SK-N-SH (cell line): Measurements from ENCODE around the gene GDPD4. TPM values are rescaled to one million over a fixed set of nuclear protein-coding genes. Genes with fewer than 3 reads are reported as not detected.

ENCODE experiments used
- CTCF ChIA-PET: fragments of 300-600, 350-600 bp; formaldehyde crosslinking; extraction: SDS; loops from one replicate; lab custom pipeline; 2021; lab: Yijun Ruan, JAX
- POLR2A ChIA-PET: fragments of 350-600 bp; sonication (Branson Sonifier 250); formaldehyde crosslinking; extraction: SDS; loops from one replicate; lab custom pipeline; 2020; ENCODE audit warnings: antibody characterized with exemption, inconsistent platforms; lab: Yijun Ruan, JAX
- DNase-seq: peaks from one replicate; pipeline ENCODE4 v3.0.0; 2012
- H2AFZ ChIP-seq: fragments of 200-600 bp; sonication (generic); 2 replicates; pipeline ENCODE4 v1.8.1; 2016; ENCODE audit warnings: antibody characterized with exemption, mild to moderate bottlenecking, low read depth
- H3F3A ChIP-seq: fragments of 200-600 bp; sonication (generic); replicated peaks from 2 replicates; pipeline ENCODE3; 2016; ENCODE audit warnings: antibody characterized with exemption, mild to moderate bottlenecking; ENCODE audit not compliant: insufficient read depth
- H3K27ac ChIP-seq, 2 experiments: fragments of 200-500 bp in 1 of 2; fragments of 200-600 bp in 1 of 2; sonication (Bioruptor generic) in 1 of 2; sonication (generic), shearing (Covaris generic) in 1 of 2; 2 replicates each; pipeline versions ENCODE4 v1.5.1 to v1.6.1; 2014 to 2016; ENCODE audit warnings: low read depth in 2 of 2, inconsistent platforms in 1 of 2, low read length in 1 of 2, mild to moderate bottlenecking in 1 of 2, mixed read lengths in 1 of 2
- H3K27me3 ChIP-seq: fragments of 200-600 bp; sonication (generic), shearing (Covaris generic); 2 replicates; pipeline ENCODE4 v1.6.1; 2016; ENCODE audit warnings: mixed run types; ENCODE audit not compliant: insufficient read depth
- H3K36me3 ChIP-seq, 2 experiments: fragments of 200-500 bp in 1 of 2; fragments of 200-600 bp in 1 of 2; sonication (Bioruptor generic) in 1 of 2; sonication (generic) in 1 of 2; replicated peaks in 1 of 2; 2 replicates each; pipeline versions ENCODE3 to v1.5.1; 2014 to 2016; ENCODE audit warnings: low read length in 1 of 2, mild to moderate bottlenecking in 1 of 2; ENCODE audit not compliant: insufficient read depth in 2 of 2, control insufficient read depth in 1 of 2
- H3K4me1 ChIP-seq, 2 experiments: fragments of 200-500 bp in 1 of 2; fragments of 200-600 bp in 1 of 2; sonication (Bioruptor generic) in 1 of 2; sonication (generic), shearing (Covaris generic) in 1 of 2; 2 replicates each; pipeline versions ENCODE4 v1.5.1 to v1.6.1; 2014 to 2016; ENCODE audit warnings: low read depth in 1 of 2, low read length in 1 of 2, mixed run types in 1 of 2; ENCODE audit not compliant: insufficient read depth in 2 of 2, control insufficient read depth in 1 of 2
- H3K4me2 ChIP-seq: fragments of 200-600 bp; sonication (generic), shearing (Covaris generic); 2 replicates; pipeline ENCODE4 v1.6.1; 2017; ENCODE audit warnings: mixed run types
- H3K4me3 ChIP-seq, 2 experiments: fragments of 200-500 bp in 1 of 2; fragments of 200-600 bp in 1 of 2; sonication (Bioruptor generic) in 1 of 2; sonication (generic), shearing (Covaris generic) in 1 of 2; 2 replicates each; pipeline versions ENCODE4 v1.5.1 to v1.8.1; 2014 to 2016; ENCODE audit warnings: low read depth in 2 of 2, inconsistent platforms in 1 of 2, low read length in 1 of 2, mild to moderate bottlenecking in 1 of 2, mixed read lengths in 1 of 2, moderate library complexity in 1 of 2
- H3K79me2 ChIP-seq: fragments of 200-600 bp; sonication (generic); 2 replicates; pipeline ENCODE4 v1.8.1; 2017; ENCODE audit warnings: mild to moderate bottlenecking; ENCODE audit not compliant: insufficient read depth
- H3K9ac ChIP-seq: fragments of 200-600 bp; sonication (generic); 2 replicates; pipeline ENCODE4 v1.6.1; 2017; ENCODE audit warnings: mixed run types
- H3K9me2 ChIP-seq: fragments of 200-600 bp; sonication (generic); 2 replicates; pipeline ENCODE4 v1.6.1; 2017; ENCODE audit warnings: mixed run types
- H3K9me3 ChIP-seq: fragments of 200-600 bp; sonication (generic); 2 replicates; pipeline ENCODE4 v1.6.1; 2017; ENCODE audit warnings: mixed run types, mild to moderate bottlenecking, moderate library complexity
- H4K20me1 ChIP-seq: fragments of 200-600 bp; sonication (generic); 2 replicates; pipeline ENCODE4 v1.6.1; 2017; ENCODE audit warnings: mild to moderate bottlenecking, mixed run types; ENCODE audit not compliant: insufficient read depth
- CHD2 ChIP-seq: fragments of 150-350 bp; IDR thresholded peaks from 2 replicates; pipeline ENCODE4 v1.6.1; 2018; ENCODE audit warnings: low read length; ENCODE audit not compliant: partially characterized antibody
- ELF1 ChIP-seq: IDR thresholded peaks from 2 replicates; pipeline ENCODE4 v1.4.0; 2012
- EP300 ChIP-seq, 2 experiments: IDR thresholded peaks; 2 replicates each; pipeline versions ENCODE4 v1.4.0 to v1.6.1; 2012; ENCODE audit warnings: borderline replicate concordance in 1 of 2, low read depth in 1 of 2, low read length in 1 of 2
- EZH2phosphoT487 ChIP-seq: fragments of 200-600 bp; sonication (generic); IDR thresholded peaks from 2 replicates; pipeline ENCODE4 v1.6.1; 2017; ENCODE audit warnings: low read depth, mixed run types, mild to moderate bottlenecking, antibody characterized with exemption, moderate library complexity, borderline replicate concordance
- FOXJ3 ChIP-seq: sonication (generic); formaldehyde crosslinking; IDR thresholded peaks from 2 replicates; pipeline ENCODE4 v1.5.1; 2020; ENCODE audit warnings: mild to moderate bottlenecking, missing genetic modification reagents
- GABPA ChIP-seq: IDR thresholded peaks from 2 replicates; pipeline ENCODE4 v1.4.0; 2012; ENCODE audit warnings: low read depth, mild to moderate bottlenecking
- MEF2A ChIP-seq: IDR thresholded peaks from 2 replicates; pipeline ENCODE4 v1.4.0; 2012; ENCODE audit warnings: low read depth, borderline replicate concordance
- MXI1 ChIP-seq: IDR thresholded peaks from 2 replicates; pipeline ENCODE4 v1.6.1; 2012; ENCODE audit warnings: mild to moderate bottlenecking, low read depth, low read length, improper control_type of control experiment
- NFIC ChIP-seq: IDR thresholded peaks from 2 replicates; pipeline ENCODE4 v1.4.0; 2012; ENCODE audit warnings: borderline replicate concordance
- RCOR1 ChIP-seq: fragments of 150-350 bp; IDR thresholded peaks from 2 replicates; pipeline ENCODE4 v1.6.1; 2017; ENCODE audit warnings: antibody characterized with exemption, low read length
- RFX5 ChIP-seq: IDR thresholded peaks from 2 replicates; pipeline ENCODE4 v1.6.1; 2012; ENCODE audit warnings: mild to moderate bottlenecking, improper control_type of control experiment, low read length
- RXRA ChIP-seq: IDR thresholded peaks from 2 replicates; pipeline ENCODE4 v1.4.0; 2012; ENCODE audit warnings: low read depth, mild to moderate bottlenecking, borderline replicate concordance
- TCF12 ChIP-seq: IDR thresholded peaks from 2 replicates; pipeline ENCODE4 v1.4.0; 2012
- USF2 ChIP-seq: fragments of 150-350 bp; IDR thresholded peaks from 2 replicates; pipeline ENCODE4 v1.6.1; 2017; ENCODE audit warnings: antibody characterized with exemption, low read length, low read depth, borderline replicate concordance
- WGBS: methylation state at CpG from one replicate; pipeline ENCODE4 v1.1.6; 2017; ENCODE audit warnings: low lambda C conversion rate; 5-methylcytosine and 5-hydroxymethylcytosine counted together
- polyA plus RNA-seq, 3 experiments: library from polyadenylated mRNA; depleted of rRNA; stranded (reverse); fragments of >200 nt; gene quantifications; 2 replicates each; pipeline ENCODE4 v1.2.3, GENCODE V29; 2012
- TF ChIP-seq, protein P1 (sequence below): IDR thresholded peaks from 2 replicates; pipeline ENCODE4 v1.4.0; 2012; ENCODE audit warnings: low read depth, borderline replicate concordance
- TF ChIP-seq, protein P2 (sequence below): fragments of 200-600 bp; sonication (generic); IDR thresholded peaks from 2 replicates; pipeline ENCODE4 v1.6.1; 2017; ENCODE audit warnings: antibody characterized with exemption, mild to moderate bottlenecking, moderate library complexity

Gene GDPD4
- polyA plus RNA-seq, 1 of the 3 experiments (the other 2 are of a cell fraction) = not detected

- no peak overlapping the region for H3K27ac ChIP-seq
- no peaks in the 10 kb centered on the region for H3K4me1 ChIP-seq
- no peak overlapping the region for H3K4me2 ChIP-seq
- H3K9me3 ChIP-seq = no peaks in the 10 kb centered on the region
- H4K20me1 ChIP-seq = no peaks in the 10 kb centered on the region
- POLR2A ChIA-PET = no interaction called here
- no peak overlapping the region for H3K9ac ChIP-seq
- H3K27me3 ChIP-seq = no peaks in the 10 kb centered on the region
- no peak for TF ChIP-seq RXRA
- no peak for TF ChIP-seq NFIC
- no peak for TF ChIP-seq MXI1
- TF ChIP-seq, protein P1, sequence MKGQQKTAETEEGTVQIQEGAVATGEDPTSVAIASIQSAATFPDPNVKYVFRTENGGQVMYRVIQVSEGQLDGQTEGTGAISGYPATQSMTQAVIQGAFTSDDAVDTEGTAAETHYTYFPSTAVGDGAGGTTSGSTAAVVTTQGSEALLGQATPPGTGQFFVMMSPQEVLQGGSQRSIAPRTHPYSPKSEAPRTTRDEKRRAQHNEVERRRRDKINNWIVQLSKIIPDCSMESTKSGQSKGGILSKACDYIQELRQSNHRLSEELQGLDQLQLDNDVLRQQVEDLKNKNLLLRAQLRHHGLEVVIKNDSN = no peak
- TF ChIP-seq FOXJ3 (CRISPR knock-in tag) = no peak
- TF ChIP-seq ELF1 = no peak
- no peak for TF ChIP-seq CHD2
- TF ChIP-seq, protein P2, sequence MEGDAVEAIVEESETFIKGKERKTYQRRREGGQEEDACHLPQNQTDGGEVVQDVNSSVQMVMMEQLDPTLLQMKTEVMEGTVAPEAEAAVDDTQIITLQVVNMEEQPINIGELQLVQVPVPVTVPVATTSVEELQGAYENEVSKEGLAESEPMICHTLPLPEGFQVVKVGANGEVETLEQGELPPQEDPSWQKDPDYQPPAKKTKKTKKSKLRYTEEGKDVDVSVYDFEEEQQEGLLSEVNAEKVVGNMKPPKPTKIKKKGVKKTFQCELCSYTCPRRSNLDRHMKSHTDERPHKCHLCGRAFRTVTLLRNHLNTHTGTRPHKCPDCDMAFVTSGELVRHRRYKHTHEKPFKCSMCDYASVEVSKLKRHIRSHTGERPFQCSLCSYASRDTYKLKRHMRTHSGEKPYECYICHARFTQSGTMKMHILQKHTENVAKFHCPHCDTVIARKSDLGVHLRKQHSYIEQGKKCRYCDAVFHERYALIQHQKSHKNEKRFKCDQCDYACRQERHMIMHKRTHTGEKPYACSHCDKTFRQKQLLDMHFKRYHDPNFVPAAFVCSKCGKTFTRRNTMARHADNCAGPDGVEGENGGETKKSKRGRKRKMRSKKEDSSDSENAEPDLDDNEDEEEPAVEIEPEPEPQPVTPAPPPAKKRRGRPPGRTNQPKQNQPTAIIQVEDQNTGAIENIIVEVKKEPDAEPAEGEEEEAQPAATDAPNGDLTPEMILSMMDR = no peak
- no peak for TF ChIP-seq EZH2phosphoT487
- TF ChIP-seq RFX5 = no peak
- TF ChIP-seq GABPA = no peak
- TF ChIP-seq EP300 (IDR thresholded peaks at IDR 0.05; ENCODE audit: borderline replicate concordance in 1 of 2, low read depth in 1 of 2, low read length in 1 of 2) = no peak
- TF ChIP-seq MEF2A = no peak
- no peak for TF ChIP-seq TCF12
- no peak for TF ChIP-seq RCOR1
- no peak for TF ChIP-seq USF2
- H3K9me2 ChIP-seq = no peaks in the 10 kb centered on the region
- DNase-seq = peak; percentile 15
- H3F3A ChIP-seq = no peaks in the 10 kb centered on the region
- no peaks in the 10 kb centered on the region for H3K79me2 ChIP-seq
- no peaks in the 10 kb centered on the region for H3K36me3 ChIP-seq
- H3K4me3 ChIP-seq = no peak overlapping the region
- 86% methylated on average over 4 of the region's 10 CpGs for WGBS
- H2AFZ ChIP-seq = no peak overlapping the region
- CTCF ChIA-PET = interaction anchor here (0.6 to 1.2 kb wide), 3 partner anchors 8 to 20 kb away, joined by 3 to 4 read pairs (median 4); no protein-coding TSS in a partner anchor
These were observed 94.4 kb downstream of the GDPD4 start for GRCh38 chr11:77207019-77207485.
